Esophagus (tissue), 2 donors: ENCODE data around the gene RNU6-9. TPM values are rescaled to one million over a fixed set of nuclear protein-coding genes. Genes with fewer than 3 reads are reported as not detected.

ENCODE experiments used
- H3K27ac ChIP-seq, 2 donors: one replicate each; pipeline ENCODE4 v1.5.1; 2013; ENCODE audit warnings: low read depth in 2 of 2, mild to moderate bottlenecking in 2 of 2, inconsistent platforms in 1 of 2, low read length in 1 of 2, moderate library complexity in 1 of 2
- H3K27me3 ChIP-seq, 2 donors: one replicate each; pipeline ENCODE4 v1.6.1; 2013; ENCODE audit warnings: low read length in 2 of 2, control low read depth in 1 of 2, mild to moderate bottlenecking in 1 of 2; ENCODE audit not compliant: insufficient read depth in 2 of 2, control insufficient read depth in 1 of 2
- H3K36me3 ChIP-seq, 2 donors: one replicate each; pipeline ENCODE4 v1.6.1; 2013; ENCODE audit warnings: low read length in 1 of 2; ENCODE audit not compliant: control insufficient read depth in 2 of 2, insufficient read depth in 2 of 2
- H3K4me1 ChIP-seq, 2 donors: one replicate each; pipeline ENCODE4 v1.6.1; 2013; ENCODE audit warnings: low read length in 1 of 2; ENCODE audit not compliant: control insufficient read depth in 2 of 2, insufficient read depth in 2 of 2
- H3K4me3 ChIP-seq, 2 donors: one replicate each; pipeline ENCODE4 v1.5.1; 2013; ENCODE audit warnings: low read length in 2 of 2, mild to moderate bottlenecking in 2 of 2, low read depth in 1 of 2, moderate library complexity in 1 of 2
- H3K9me3 ChIP-seq, 2 donors: one replicate each; pipeline ENCODE4 v1.6.1; 2013; ENCODE audit warnings: mild to moderate bottlenecking in 2 of 2, low read depth in 1 of 2, low read length in 1 of 2, moderate library complexity in 1 of 2; ENCODE audit not compliant: control insufficient read depth in 2 of 2, insufficient read depth in 1 of 2
- WGBS, 2 donors: extraction: QIAGEN DNeasy Blood & Tissue Kit; methylation state at CpG; one replicate each; pipeline ENCODE4 v1.1.7; 2013; 5-methylcytosine and 5-hydroxymethylcytosine counted together
- polyA plus RNA-seq, 2 donors: library from polyadenylated mRNA; stranded (reverse); fragments of 200-250 nt; gene quantifications; one replicate each; pipeline ENCODE4 v1.2.3, GENCODE V29; 2013
- donor health status: healthy with polysubstance abuse.
- donor health status: Bipolar disorder and iron deficiency.

The RNU6-9 gene
- polyA plus RNA-seq, 2 donors, result not detected

GRCh38 chr19:861141-861755 lies 32.0 kb upstream of the RNU6-9 start:
- H3K27me3 ChIP-seq, result no peaks in the 10 kb centered on the region
- 41 to 61% methylated on average over 21 to 33 of the region's 35 CpGs for WGBS, 2 donors
- no peak overlapping the region for H3K4me3 ChIP-seq
- H3K9me3 ChIP-seq, result no peaks in the 10 kb centered on the region
- no peaks in the 10 kb centered on the region for H3K36me3 ChIP-seq
- H3K27ac ChIP-seq, result no peak overlapping the region
- H3K4me1 ChIP-seq, result peaks cover 0 to 8% of the 10 kb centered on the region in 2 donors

GRCh38 chr19:861756-862580 lies 31.3 kb upstream of the RNU6-9 start:
- WGBS, 2 donors, result 21 to 26% methylated on average over 57 to 60 of the region's 60 CpGs
- Histone ChIP-seq H3K9me3 (no peaks in the 10 kb centered on the region), H3K36me3 (no peaks in the 10 kb centered on the region), H3K4me1 (peaks cover 0 to 8% of the 10 kb centered on the region in 2 donors), H3K27me3 (no peaks in the 10 kb centered on the region), H3K4me3 (no peak overlapping the region), H3K27ac (peak overlapping the region in 1 of 2 donors; percentile 41)

GRCh38 chr19:862581-863314 lies 30.5 kb upstream of the RNU6-9 start:
- Histone ChIP-seq H3K4me3 (no peak overlapping the region), H3K9me3 (no peaks in the 10 kb centered on the region), H3K27ac (peak overlapping the region in 1 of 2 donors; percentile 41), H3K4me1 (peaks cover 0 to 8% of the 10 kb centered on the region in 2 donors), H3K36me3 (peaks cover 0 to under 1% of the 10 kb centered on the region in 2 donors), H3K27me3 (no peaks in the 10 kb centered on the region)
- WGBS, 2 donors, result 23 to 24% methylated on average over 46 to 48 of the region's 48 CpGs

GRCh38 chr19:863315-863620 lies 30.0 kb upstream of the RNU6-9 start:
- Histone ChIP-seq H3K9me3 (no peaks in the 10 kb centered on the region), H3K36me3 (peaks cover 0 to 6% of the 10 kb centered on the region in 2 donors), H3K4me3 (no peak overlapping the region), H3K27ac (no peak overlapping the region), H3K27me3 (no peaks in the 10 kb centered on the region), H3K4me1 (peaks cover 0 to 8% of the 10 kb centered on the region in 2 donors)
- 76% methylated on average over 7 of the region's 7 CpGs for WGBS, 2 donors

GRCh38 chr19:866769-867300 lies 26.4 kb upstream of the RNU6-9 start:
- peaks cover 0 to 29% of the 10 kb centered on the region in 2 donors for H3K36me3 ChIP-seq
- H3K27me3 ChIP-seq, result no peaks in the 10 kb centered on the region
- no peaks in the 10 kb centered on the region for H3K9me3 ChIP-seq
- no peak overlapping the region for H3K4me3 ChIP-seq
- 83 to 86% methylated on average over 35 to 38 of the region's 38 CpGs for WGBS, 2 donors
- no peak overlapping the region for H3K27ac ChIP-seq
- peaks cover 3 to 19% of the 10 kb centered on the region in 2 donors for H3K4me1 ChIP-seq

- Histone ChIP-seq H3K27ac (no peak overlapping the region), H3K4me3 (no peak overlapping the region), H3K36me3 (peaks cover 0 to 29% of the 10 kb centered on the region in 2 donors), H3K27me3 (no peaks in the 10 kb centered on the region), H3K9me3 (no peaks in the 10 kb centered on the region), H3K4me1 (peaks cover 3 to 21% of the 10 kb centered on the region in 2 donors)
- WGBS, 2 donors, result 75 to 78% methylated on average over 15 to 16 of the region's 16 CpGs
Measured at GRCh38 chr19:867301-867793, 25.9 kb upstream of the RNU6-9 start.

GRCh38 chr19:867855-868457 lies 25.3 kb upstream of the RNU6-9 start:
- no peak overlapping the region for H3K27ac ChIP-seq
- H3K36me3 ChIP-seq, result peaks cover 0 to 29% of the 10 kb centered on the region in 2 donors
- WGBS, 2 donors, result 93 to 94% methylated on average over 39 of the region's 39 CpGs
- H3K27me3 ChIP-seq, result no peaks in the 10 kb centered on the region
- H3K4me1 ChIP-seq, result peaks cover 3 to 21% of the 10 kb centered on the region in 2 donors
- H3K9me3 ChIP-seq, result no peaks in the 10 kb centered on the region
- H3K4me3 ChIP-seq, result no peak overlapping the region

GRCh38 chr19:868458-869244 lies 24.6 kb upstream of the RNU6-9 start:
- H3K4me3 ChIP-seq, result no peak overlapping the region
- 86 to 91% methylated on average over 31 to 34 of the region's 34 CpGs for WGBS, 2 donors
- peak overlapping the region; percentile 77 to 86 for H3K27ac ChIP-seq
- no peaks in the 10 kb centered on the region for H3K27me3 ChIP-seq
- H3K36me3 ChIP-seq, result peaks cover 0 to 33% of the 10 kb centered on the region in 2 donors
- peaks cover 3 to 21% of the 10 kb centered on the region in 2 donors for H3K4me1 ChIP-seq
- H3K9me3 ChIP-seq, result no peaks in the 10 kb centered on the region
